ENCODE data around the gene UROS.

- TF ChIP-seq CTCF (IDR thresholded peaks at IDR 0.05) (no peak), POLR2A (IDR thresholded peaks at IDR 0.05) (no peak)
These were observed 21.5 kb downstream of the UROS start for GRCh38 chr10:125801574-125801973.
